Activated CD8-positive, alpha-beta memory T cell treated with anti-CD3 and anti-CD28 coated beads, Interleukin-2, amount 10 ng/mL, durations not matched to agents 7 days and 5 days (primary cell): ENCODE measurements around the gene UBE2K. TPM values are rescaled to one million over a fixed set of nuclear protein-coding genes. Genes with fewer than 3 reads are reported as not detected.
"Not testable (repeated sequence)": the region's sequence is repeated elsewhere in the genome, so short reads cannot be mapped to it uniquely, and the experiment has no call there.

ENCODE experiments used
- ATAC-seq: fragments of 150-1000 bp; cut with Tn5 transposase; one replicate; pipeline ENCODE4 v1.10.0; 2021; ENCODE audit warnings: moderate library complexity
- CTCF ChIA-PET: fragments of 350-600 bp; sonication (Branson Sonifier 250); formaldehyde crosslinking; loops from one replicate; lab custom pipeline; 2021; ENCODE audit warnings: antibody characterized with exemption; lab: Charles Lee
- DNase-seq: peaks from one replicate; pipeline ENCODE4 v3.0.0-alpha.2; 2020
- H3K27ac Mint-ChIP-seq: one replicate; pipeline ENCODE4 v1.8.0; 2021; ENCODE audit warnings: mild to moderate bottlenecking, mixed read lengths
- H3K27me3 Mint-ChIP-seq: one replicate; pipeline ENCODE4 v1.8.0; 2021; ENCODE audit warnings: mixed read lengths
- H3K36me3 Mint-ChIP-seq: one replicate; pipeline ENCODE4 v1.8.0; 2021; ENCODE audit warnings: mild to moderate bottlenecking, mixed read lengths
- H3K4me1 Mint-ChIP-seq: one replicate; pipeline ENCODE4 v1.8.0; 2021; ENCODE audit warnings: mixed read lengths
- H3K4me3 Mint-ChIP-seq: one replicate; pipeline ENCODE4 v1.8.0; 2021; ENCODE audit warnings: mild to moderate bottlenecking, moderate library complexity, mixed read lengths
- H3K9me3 Mint-ChIP-seq: one replicate; pipeline ENCODE4 v1.8.0; 2022; ENCODE audit warnings: low read depth, mixed read lengths
- total RNA-seq, 2 experiments: library from RNA; stranded (reverse); gene quantifications; one replicate each; pipeline ENCODE4 v1.2.3, GENCODE V29; 2021

Gene UBE2K
- total RNA-seq, 2 experiments from 2014 or later, result 75.4 to 90.4 TPM

DNA sequence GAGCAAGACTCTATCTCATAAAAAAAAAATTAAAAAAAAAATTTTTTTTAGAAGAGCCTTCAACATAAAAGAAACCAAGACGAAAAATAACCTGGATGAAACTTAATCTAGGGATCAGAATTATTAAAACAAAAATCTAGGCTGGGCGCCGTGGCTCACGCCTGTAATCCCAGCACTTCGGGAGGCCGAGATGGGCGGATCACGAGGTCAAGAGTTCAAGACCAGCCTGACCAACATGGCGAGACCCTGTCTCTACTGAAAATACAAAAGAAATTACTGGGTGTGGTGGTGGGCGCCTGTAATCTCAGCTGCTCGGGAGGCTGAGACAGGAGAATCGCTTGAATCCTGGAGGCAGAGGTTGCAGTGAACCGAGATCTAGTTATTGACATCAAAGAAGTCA lies 95.0 kb downstream of the UBE2K start:
- H3K27ac Mint-ChIP-seq, ATAC-seq, H3K4me3 Mint-ChIP-seq, H3K4me1 Mint-ChIP-seq, H3K9me3 Mint-ChIP-seq, CTCF ChIA-PET, H3K36me3 Mint-ChIP-seq, H3K27me3 Mint-ChIP-seq: not testable (repeated sequence)
- peak; percentile 22 for DNase-seq

DNA sequence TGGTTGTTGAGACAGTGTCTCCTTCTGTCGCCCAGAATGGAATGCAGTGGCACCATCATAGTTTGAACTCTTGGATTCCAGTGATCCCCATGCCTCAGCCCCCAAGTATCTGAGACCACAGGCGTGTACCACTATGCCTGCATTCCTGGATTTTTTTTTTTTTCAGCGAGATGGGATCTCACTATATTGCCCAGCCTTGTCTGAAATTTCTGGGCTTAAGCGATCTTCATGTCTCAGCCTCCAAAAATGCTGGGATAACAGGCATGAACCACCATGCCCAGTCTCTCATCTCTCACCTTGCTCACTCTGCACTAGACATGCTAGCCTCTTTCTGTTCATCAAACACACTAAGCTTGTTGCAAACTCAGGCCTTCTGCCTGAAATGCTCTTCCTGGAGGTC lies 104.1 kb downstream of the UBE2K start:
- DNase-seq (no peak), ATAC-seq (no peak)
- H3K4me1 Mint-ChIP-seq, result no peaks in the 10 kb centered on the region
- CTCF ChIA-PET, result no interaction called here
- H3K4me3 Mint-ChIP-seq, result no peak overlapping the region
- no peaks in the 10 kb centered on the region for H3K36me3 Mint-ChIP-seq
- H3K27me3 Mint-ChIP-seq, result no peaks in the 10 kb centered on the region
- no peak overlapping the region for H3K27ac Mint-ChIP-seq
- H3K9me3 Mint-ChIP-seq, result no peaks in the 10 kb centered on the region

- peaks cover 8% of the 10 kb centered on the region for H3K36me3 Mint-ChIP-seq
Observed at GRCh38 chr4:39808231-39808749, 110.4 kb downstream of the UBE2K start.

DNA sequence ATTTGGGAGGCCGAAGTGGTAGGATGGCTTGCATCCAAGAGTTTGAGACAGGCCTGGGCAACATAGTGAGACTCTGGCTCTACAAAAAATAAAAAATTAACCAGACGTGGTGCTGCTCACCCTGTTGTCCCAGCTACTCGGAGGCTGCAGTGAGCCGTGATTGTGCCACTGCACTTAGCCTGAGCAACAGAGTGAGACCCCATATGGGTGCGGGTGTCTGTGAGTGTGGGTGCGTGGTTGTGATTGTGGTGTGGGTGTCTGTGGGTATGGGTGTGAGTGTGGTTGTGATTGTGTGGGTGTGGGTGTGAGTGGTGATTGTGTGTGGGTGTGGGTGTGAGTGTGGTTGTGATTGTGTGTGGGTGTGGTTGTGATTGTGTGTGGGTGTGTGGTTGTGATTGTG lies 114.6 kb downstream of the UBE2K start:
- H3K4me1 Mint-ChIP-seq, result no peaks in the 10 kb centered on the region
- no peaks in the 10 kb centered on the region for H3K27me3 Mint-ChIP-seq
- no peak overlapping the region for H3K4me3 Mint-ChIP-seq
- peaks cover 6% of the 10 kb centered on the region for H3K9me3 Mint-ChIP-seq
- ATAC-seq, result peak; percentile 31
- CTCF ChIA-PET, result interaction anchor here (1.4 kb wide), 2 partner anchors 13 to 16 kb away, joined by 3 read pairs; no protein-coding TSS in a partner anchor
- H3K27ac Mint-ChIP-seq, result peak overlapping the region; percentile 30
- DNase-seq, result no peak
- peaks cover 8% of the 10 kb centered on the region for H3K36me3 Mint-ChIP-seq

More at GRCh38 chr4:39808231-39808749, 110.4 kb downstream of the UBE2K start:
- no peak overlapping the region for H3K27ac Mint-ChIP-seq
- DNase-seq (no peak), ATAC-seq (no peak)
- peaks cover 6% of the 10 kb centered on the region for H3K9me3 Mint-ChIP-seq
- no peak overlapping the region for H3K4me3 Mint-ChIP-seq
- no peaks in the 10 kb centered on the region for H3K27me3 Mint-ChIP-seq
- no peaks in the 10 kb centered on the region for H3K4me1 Mint-ChIP-seq
- CTCF ChIA-PET, result interaction anchor here (1.0 kb wide), 1 partner anchor 120 kb away, joined by 3 read pairs; no protein-coding TSS in a partner anchor

DNA sequence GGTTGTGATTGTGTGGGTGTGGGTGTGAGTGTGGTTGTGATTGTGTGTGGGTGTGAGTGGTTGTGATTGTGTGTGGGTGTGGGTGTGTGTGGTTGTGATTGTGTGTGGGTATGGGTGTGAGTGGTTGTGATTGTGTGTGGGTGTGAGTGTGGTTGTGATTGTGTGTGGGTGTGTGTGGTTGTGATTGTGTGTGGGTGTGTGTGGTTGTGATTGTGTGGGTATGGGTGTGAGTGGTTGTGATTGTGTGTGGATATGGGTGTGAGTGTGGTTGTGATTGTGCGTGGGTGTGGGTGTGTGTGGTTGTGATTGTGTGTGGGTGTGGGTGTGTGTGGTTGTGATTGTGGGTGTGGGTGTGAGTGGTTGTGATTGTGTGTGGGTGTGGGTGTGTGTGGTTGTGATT lies 115.1 kb downstream of the UBE2K start:
- H3K4me1 Mint-ChIP-seq, H3K27me3 Mint-ChIP-seq, H3K4me3 Mint-ChIP-seq, H3K36me3 Mint-ChIP-seq, ATAC-seq, H3K9me3 Mint-ChIP-seq, DNase-seq, CTCF ChIA-PET: not testable (repeated sequence)
- peak overlapping the region; percentile 62 for H3K27ac Mint-ChIP-seq

- H3K27me3 Mint-ChIP-seq, H3K4me3 Mint-ChIP-seq, H3K4me1 Mint-ChIP-seq, H3K36me3 Mint-ChIP-seq, CTCF ChIA-PET, ATAC-seq, DNase-seq, H3K9me3 Mint-ChIP-seq: not testable (repeated sequence)
- peak overlapping the region; percentile 79 for H3K27ac Mint-ChIP-seq
Observed at GRCh38 chr4:39813761-39814160, 115.8 kb downstream of the UBE2K start.

GRCh38 chr4:39814403-39815185 lies 116.7 kb downstream of the UBE2K start:
- Mint-ChIP-seq H3K27ac (peak overlapping the region; percentile 79), H3K9me3 (peaks cover 4% of the 10 kb centered on the region), H3K36me3 (peaks cover 8% of the 10 kb centered on the region), H3K4me3 (peak overlapping the region; percentile 51), H3K4me1 (no peaks in the 10 kb centered on the region), H3K27me3 (no peaks in the 10 kb centered on the region)
- DNase-seq (peak; percentile 48), ATAC-seq (peak; percentile 38)
- CTCF ChIA-PET, result no interaction called here

DNA sequence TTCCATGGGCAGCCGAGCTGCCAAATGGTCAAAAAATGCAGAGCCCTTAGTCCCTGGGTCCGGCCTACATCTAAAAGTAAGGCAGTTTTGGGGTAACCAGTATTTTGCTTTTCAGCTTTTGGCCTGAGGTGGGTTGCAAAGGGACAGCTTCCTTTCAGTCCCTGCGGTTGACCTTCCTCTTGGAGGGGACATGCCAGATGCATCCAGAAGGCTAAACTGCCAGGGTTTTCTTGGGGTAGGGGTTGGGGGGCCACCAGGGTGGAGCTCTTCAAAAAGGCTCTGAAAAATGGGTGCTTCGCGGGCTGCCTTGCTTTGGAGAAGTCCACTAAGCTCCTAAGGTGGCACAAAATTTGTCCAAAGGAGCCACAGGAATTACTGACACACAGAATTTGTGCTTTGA lies 120.7 kb downstream of the UBE2K start:
- no peaks in the 10 kb centered on the region for H3K9me3 Mint-ChIP-seq
- no peak overlapping the region for H3K4me3 Mint-ChIP-seq
- no peaks in the 10 kb centered on the region for H3K4me1 Mint-ChIP-seq
- DNase-seq (no peak), ATAC-seq (no peak)
- H3K27ac Mint-ChIP-seq, result no peak overlapping the region
- peaks cover 11% of the 10 kb centered on the region for H3K36me3 Mint-ChIP-seq
- CTCF ChIA-PET, result no interaction called here
- H3K27me3 Mint-ChIP-seq, result no peaks in the 10 kb centered on the region

GRCh38 chr4:39820186-39820585 lies 122.2 kb downstream of the UBE2K start:
- Mint-ChIP-seq H3K4me1 (no peaks in the 10 kb centered on the region), H3K36me3 (peaks cover 19% of the 10 kb centered on the region), H3K27ac (no peak overlapping the region), H3K27me3 (no peaks in the 10 kb centered on the region), H3K4me3 (no peak overlapping the region), H3K9me3 (no peaks in the 10 kb centered on the region)
- ATAC-seq (no peak), DNase-seq (no peak)
- CTCF ChIA-PET, result no interaction called here

GRCh38 chr4:39821951-39822350 lies 124.0 kb downstream of the UBE2K start:
- ATAC-seq (no peak), DNase-seq (no peak)
- H3K27me3 Mint-ChIP-seq, result no peaks in the 10 kb centered on the region
- CTCF ChIA-PET, result no interaction called here
- H3K27ac Mint-ChIP-seq, result no peak overlapping the region
- no peaks in the 10 kb centered on the region for H3K4me1 Mint-ChIP-seq
- H3K36me3 Mint-ChIP-seq, result peaks cover 21% of the 10 kb centered on the region
- H3K9me3 Mint-ChIP-seq, result no peaks in the 10 kb centered on the region
- H3K4me3 Mint-ChIP-seq, result no peak overlapping the region

GRCh38 chr4:39822662-39823061 lies 124.7 kb downstream of the UBE2K start:
- CTCF ChIA-PET, result no interaction called here
- ATAC-seq (no peak), DNase-seq (no peak)
- H3K4me3 Mint-ChIP-seq, result no peak overlapping the region
- H3K27me3 Mint-ChIP-seq, result no peaks in the 10 kb centered on the region
- no peaks in the 10 kb centered on the region for H3K9me3 Mint-ChIP-seq
- H3K36me3 Mint-ChIP-seq, result peaks cover 23% of the 10 kb centered on the region
- H3K27ac Mint-ChIP-seq, result no peak overlapping the region
- no peaks in the 10 kb centered on the region for H3K4me1 Mint-ChIP-seq

DNA sequence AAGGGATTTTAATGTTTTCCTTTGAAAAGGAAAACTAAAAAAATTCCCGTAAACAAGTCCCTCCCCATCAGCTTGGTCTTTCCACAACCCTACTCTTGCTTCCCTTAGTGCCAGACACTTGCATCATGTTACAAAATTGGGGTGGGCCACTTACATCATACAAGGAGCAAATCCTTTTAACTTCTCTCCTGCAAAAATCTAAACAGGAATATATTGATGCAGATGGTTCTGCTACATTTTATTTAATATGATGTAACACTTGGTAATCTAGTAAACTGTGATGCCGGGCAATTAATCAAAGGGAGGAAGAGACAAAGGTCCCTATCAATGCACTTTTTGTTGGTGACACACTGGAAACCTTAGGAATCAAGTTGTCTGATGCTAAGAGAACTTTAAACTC lies 125.3 kb downstream of the UBE2K start:
- Mint-ChIP-seq H3K27ac (no peak overlapping the region), H3K4me3 (no peak overlapping the region), H3K36me3 (peaks cover 26% of the 10 kb centered on the region), H3K9me3 (no peaks in the 10 kb centered on the region), H3K4me1 (no peaks in the 10 kb centered on the region), H3K27me3 (no peaks in the 10 kb centered on the region)
- no peak for ATAC-seq
- DNase-seq, result no peak
- CTCF ChIA-PET, result no interaction called here

- no peak overlapping the region for H3K27ac Mint-ChIP-seq
- H3K36me3 Mint-ChIP-seq, result peaks cover 39% of the 10 kb centered on the region
- CTCF ChIA-PET, result no interaction called here
- no peaks in the 10 kb centered on the region for H3K27me3 Mint-ChIP-seq
- DNase-seq (no peak), ATAC-seq (no peak)
- H3K4me3 Mint-ChIP-seq, result no peak overlapping the region
- H3K4me1 Mint-ChIP-seq, result no peaks in the 10 kb centered on the region
- H3K9me3 Mint-ChIP-seq, result no peaks in the 10 kb centered on the region
Observed at GRCh38 chr4:39825090-39825489, 127.2 kb downstream of the UBE2K start.

- H3K27ac Mint-ChIP-seq, result no peak overlapping the region
- H3K4me3 Mint-ChIP-seq, result no peak overlapping the region
- DNase-seq (no peak), ATAC-seq (no peak)
- H3K4me1 Mint-ChIP-seq, result no peaks in the 10 kb centered on the region
- H3K36me3 Mint-ChIP-seq, result peaks cover 43% of the 10 kb centered on the region
- CTCF ChIA-PET, result interaction anchor here (0.9 kb wide), 1 partner anchor 14 kb away, joined by 3 read pairs; no protein-coding TSS in a partner anchor
- H3K9me3 Mint-ChIP-seq, result no peaks in the 10 kb centered on the region
- H3K27me3 Mint-ChIP-seq, result no peaks in the 10 kb centered on the region
Observed at GRCh38 chr4:39825741-39826231, 127.8 kb downstream of the UBE2K start.
